ENCODE results near the gene NXPE3.

The NXPE3 gene

DNA sequence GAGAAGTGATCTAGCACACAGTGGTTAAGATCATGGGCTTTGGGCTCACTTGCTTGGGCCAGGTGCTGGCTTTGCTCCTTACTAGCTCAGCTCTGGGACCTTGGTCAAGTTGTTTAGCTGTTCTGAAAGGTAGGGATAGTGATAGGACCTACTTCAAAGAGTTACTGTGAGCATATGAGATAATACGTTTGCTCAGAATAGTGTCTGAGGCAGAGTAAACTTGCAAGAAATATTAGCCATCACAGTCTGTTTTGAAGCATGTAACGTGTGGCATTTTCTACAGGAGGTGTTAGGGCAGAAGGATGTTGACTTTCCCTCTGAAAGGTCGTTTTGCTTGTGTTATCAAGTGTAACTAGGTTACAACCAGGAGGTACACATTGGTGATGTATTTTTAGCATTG lies 35.8 kb downstream of the NXPE3 start:
- H3K27ac ChIP-seq, result no peak overlapping the region
- TF ChIP-seq, protein P1, sequence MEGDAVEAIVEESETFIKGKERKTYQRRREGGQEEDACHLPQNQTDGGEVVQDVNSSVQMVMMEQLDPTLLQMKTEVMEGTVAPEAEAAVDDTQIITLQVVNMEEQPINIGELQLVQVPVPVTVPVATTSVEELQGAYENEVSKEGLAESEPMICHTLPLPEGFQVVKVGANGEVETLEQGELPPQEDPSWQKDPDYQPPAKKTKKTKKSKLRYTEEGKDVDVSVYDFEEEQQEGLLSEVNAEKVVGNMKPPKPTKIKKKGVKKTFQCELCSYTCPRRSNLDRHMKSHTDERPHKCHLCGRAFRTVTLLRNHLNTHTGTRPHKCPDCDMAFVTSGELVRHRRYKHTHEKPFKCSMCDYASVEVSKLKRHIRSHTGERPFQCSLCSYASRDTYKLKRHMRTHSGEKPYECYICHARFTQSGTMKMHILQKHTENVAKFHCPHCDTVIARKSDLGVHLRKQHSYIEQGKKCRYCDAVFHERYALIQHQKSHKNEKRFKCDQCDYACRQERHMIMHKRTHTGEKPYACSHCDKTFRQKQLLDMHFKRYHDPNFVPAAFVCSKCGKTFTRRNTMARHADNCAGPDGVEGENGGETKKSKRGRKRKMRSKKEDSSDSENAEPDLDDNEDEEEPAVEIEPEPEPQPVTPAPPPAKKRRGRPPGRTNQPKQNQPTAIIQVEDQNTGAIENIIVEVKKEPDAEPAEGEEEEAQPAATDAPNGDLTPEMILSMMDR (conservative IDR thresholded peaks at IDR 0.05), result no peak

DNA sequence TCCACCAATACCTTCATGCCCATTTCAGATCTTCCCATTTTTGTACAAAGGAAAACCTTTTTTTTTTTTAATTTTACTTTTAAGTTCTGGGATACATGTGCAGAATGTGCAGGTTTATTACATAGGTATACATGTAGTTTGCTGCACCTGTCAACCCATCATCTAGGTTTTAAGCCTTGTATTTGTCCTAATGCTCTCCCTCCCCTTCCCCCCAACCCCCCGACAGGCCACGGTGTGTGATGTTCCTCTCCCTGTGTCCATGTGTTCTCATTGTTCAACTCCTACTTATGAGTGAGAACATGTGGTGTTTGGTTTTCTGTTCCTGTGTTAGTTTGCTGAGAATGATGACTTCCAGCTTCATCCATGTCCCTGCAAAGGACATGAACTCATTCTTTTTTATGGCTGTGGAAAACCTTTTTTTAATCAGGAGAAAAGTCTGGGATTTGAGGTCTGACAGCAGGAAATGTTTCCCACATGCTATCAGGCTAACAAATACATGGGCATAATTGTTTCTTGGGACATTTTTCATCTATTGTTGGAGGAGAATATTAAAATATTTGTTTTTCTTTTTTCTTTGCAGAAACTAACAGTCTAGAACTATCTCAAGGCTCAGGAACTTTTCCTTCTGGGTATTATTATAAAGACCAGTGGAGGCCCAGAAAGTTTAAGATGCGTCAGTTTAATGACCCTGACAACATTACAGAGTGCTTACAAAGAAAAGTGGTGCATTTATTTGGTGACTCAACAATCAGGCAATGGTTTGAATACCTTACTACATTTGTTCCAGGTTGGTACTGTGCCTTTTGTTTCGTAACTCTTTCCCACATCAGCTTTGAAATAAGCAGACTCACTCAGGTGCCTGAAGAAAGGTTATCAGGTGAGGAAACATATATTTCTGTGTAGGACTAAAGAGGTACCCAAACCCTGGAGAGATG lies 37.5 kb downstream of the NXPE3 start:
- no peak overlapping the region for H3K27ac ChIP-seq
- TF ChIP-seq, protein P1 (conservative IDR thresholded peaks at IDR 0.05), result no peak

DNA sequence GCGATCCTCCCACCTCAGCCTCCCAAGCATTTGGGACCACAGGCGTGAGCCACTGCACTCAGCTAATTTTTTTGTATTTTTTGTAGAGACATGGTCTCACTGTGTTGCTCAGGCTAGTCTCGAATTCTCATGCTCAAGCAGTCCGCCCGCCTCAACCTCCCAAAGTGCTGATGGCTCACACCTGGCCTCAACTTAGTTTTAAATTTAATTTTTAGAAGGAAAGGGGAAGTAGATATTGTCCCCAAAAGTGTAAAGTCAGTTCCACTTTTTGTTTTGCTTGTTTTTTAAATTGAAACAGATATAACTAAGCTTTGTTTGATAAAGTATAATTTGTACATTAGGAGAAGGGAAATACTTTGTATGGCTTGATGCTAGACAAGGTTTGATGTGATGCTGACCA lies 39.0 kb downstream of the NXPE3 start:
- no peak overlapping the region for H3K27ac ChIP-seq
- TF ChIP-seq, protein P1 (conservative IDR thresholded peaks at IDR 0.05), result no peak

DNA sequence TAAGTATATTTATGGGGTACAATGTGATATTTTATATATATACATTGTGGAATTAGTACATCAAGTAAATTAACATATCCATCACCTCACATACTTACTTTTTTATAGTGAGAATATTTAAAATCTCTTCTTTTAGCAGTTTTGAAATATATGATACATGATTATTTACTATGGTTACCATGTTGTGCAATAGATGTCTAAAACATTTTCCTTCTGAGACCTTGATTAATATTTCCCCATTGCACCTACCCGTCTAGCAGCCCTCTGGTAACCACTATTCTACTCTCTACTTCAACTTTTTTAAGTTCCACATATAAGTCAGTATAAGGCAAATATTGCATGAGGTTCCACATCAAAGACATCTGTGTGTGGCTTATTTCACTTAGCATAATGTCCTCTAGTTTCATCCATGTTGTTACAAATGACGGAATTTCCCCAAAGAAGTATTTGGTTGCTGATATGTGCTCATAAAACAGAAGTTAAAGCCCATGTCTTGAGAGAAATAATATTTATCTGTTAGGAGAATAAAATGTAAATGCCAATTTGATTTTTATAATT lies 40.7 kb downstream of the NXPE3 start:
- TF ChIP-seq, protein P1 (conservative IDR thresholded peaks at IDR 0.05), result no peak
- H3K27ac ChIP-seq, result no peak overlapping the region

DNA sequence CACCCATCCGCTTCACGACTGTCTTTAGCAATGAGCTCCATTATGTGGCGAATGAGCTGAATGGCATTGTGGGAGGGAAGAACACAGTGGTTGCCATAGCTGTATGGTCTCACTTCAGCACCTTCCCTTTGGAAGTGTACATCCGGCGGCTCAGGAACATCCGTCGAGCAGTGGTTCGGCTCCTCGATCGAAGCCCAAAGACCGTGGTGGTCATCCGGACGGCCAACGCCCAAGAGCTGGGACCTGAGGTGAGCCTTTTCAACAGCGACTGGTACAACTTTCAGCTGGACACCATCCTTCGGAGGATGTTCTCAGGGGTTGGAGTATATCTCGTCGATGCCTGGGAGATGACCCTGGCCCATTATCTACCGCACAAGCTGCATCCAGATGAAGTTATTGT lies 42.5 kb downstream of the NXPE3 start:
- H3K27ac ChIP-seq, result no peak overlapping the region
- TF ChIP-seq, protein P1 (conservative IDR thresholded peaks at IDR 0.05), result no peak

DNA sequence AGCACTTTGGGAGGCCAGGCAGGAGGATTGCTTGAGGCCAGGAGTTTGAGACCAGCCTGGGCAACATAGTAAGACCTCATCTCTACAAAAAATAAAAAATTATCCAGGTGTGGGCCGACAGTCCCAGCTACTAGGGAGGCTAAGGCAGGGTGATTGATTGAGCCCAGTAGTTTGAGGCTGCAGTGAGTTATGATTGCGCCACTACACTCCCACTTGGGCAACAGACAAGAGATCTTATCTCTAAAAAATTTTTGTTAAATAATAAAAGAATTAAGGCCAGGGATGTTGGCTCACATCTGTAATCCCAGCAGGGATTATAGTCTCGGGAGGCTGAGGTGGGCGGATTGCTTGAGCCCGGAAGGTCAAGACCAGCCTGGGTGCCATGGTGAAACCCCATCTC lies 44.5 kb downstream of the NXPE3 start:
- TF ChIP-seq, protein P1 (conservative IDR thresholded peaks at IDR 0.05), result no peak

DNA sequence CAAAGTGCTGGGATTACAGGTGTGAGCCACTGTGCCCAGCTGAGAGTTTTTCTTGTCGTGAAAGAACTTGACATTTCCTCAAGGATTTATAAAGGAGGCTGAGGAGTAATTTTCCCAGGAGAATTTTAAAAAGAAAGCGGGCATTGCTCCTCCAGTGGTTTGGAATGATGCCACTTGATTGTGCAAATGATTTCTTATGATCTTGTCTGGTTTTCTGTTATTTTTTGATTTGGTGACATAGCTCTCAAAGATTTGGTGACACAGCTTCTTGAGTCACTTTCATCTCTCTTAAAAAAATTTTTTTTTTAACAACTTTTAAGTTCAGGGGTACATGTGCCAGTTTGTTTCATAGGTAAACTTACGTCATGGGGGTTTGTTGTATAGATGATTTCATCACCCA lies 45.7 kb downstream of the NXPE3 start:
- TF ChIP-seq, protein P1 (conservative IDR thresholded peaks at IDR 0.05), result no peak
- H3K27ac ChIP-seq, result no peak overlapping the region

More for the DNA sequence above, 44.5 kb downstream of the NXPE3 start:
- no peak overlapping the region for H3K27ac ChIP-seq
